Liver (tissue), 9 donors: ENCODE results near the gene FOXO1. TPM values are rescaled to one million over a fixed set of nuclear protein-coding genes. Genes with fewer than 3 reads are reported as not detected.
A peak's percentile ranks its signal among the peaks of the same experiment; 100 is the strongest.

Source experiments
- DNase-seq: peaks from one replicate; pipeline ENCODE4 v3.0.0-alpha.2; 2017; ENCODE audit warnings: low spot score
- H3K27ac ChIP-seq, 2 donors: one replicate each; pipeline ENCODE4 v1.7.0; 2013; ENCODE audit warnings: inconsistent platforms in 2 of 2, low read length in 2 of 2, control low read depth in 1 of 2, low read depth in 1 of 2, mild to moderate bottlenecking in 1 of 2
- H3K27me3 ChIP-seq, 4 donors: one replicate each; pipeline versions ENCODE4 v1.6.1 to v1.7.0; 2013; ENCODE audit warnings: low read length in 3 of 4, inconsistent platforms in 1 of 4, mild to moderate bottlenecking in 1 of 4, moderate library complexity in 1 of 4; ENCODE audit not compliant: control insufficient read depth in 4 of 4, insufficient read depth in 4 of 4
- H3K36me3 ChIP-seq, 4 donors: one replicate each; pipeline versions ENCODE4 v1.6.1 to v1.7.0; 2013; ENCODE audit warnings: low read length in 3 of 4, mild to moderate bottlenecking in 3 of 4, low read depth in 1 of 4, moderate library complexity in 1 of 4; ENCODE audit not compliant: control insufficient read depth in 4 of 4, insufficient read depth in 3 of 4
- H3K4me1 ChIP-seq, 4 donors: one replicate each; pipeline versions ENCODE4 v1.6.1 to v1.7.0; 2013; ENCODE audit warnings: low read length in 3 of 4, mild to moderate bottlenecking in 3 of 4, moderate library complexity in 1 of 4; ENCODE audit not compliant: control insufficient read depth in 4 of 4, insufficient read depth in 4 of 4
- H3K4me3 ChIP-seq, 3 donors: one replicate each; pipeline versions ENCODE4 v1.6.1 to v1.7.0; 2013; ENCODE audit warnings: low read length in 3 of 3, control low read depth in 1 of 3, low read depth in 1 of 3, mild to moderate bottlenecking in 1 of 3
- H3K9ac ChIP-seq, 2 donors: one replicate each; pipeline ENCODE4 v1.7.0; 2013; ENCODE audit warnings: low read length in 2 of 2, mild to moderate bottlenecking in 2 of 2, moderate library complexity in 2 of 2, control low read depth in 1 of 2, low read depth in 1 of 2
- H3K9me3 ChIP-seq, 4 donors: one replicate each; pipeline versions ENCODE4 v1.6.1 to v1.7.0; 2013; ENCODE audit warnings: low read length in 3 of 4; ENCODE audit not compliant: control insufficient read depth in 4 of 4
- EGR1 ChIP-seq, 2 donors: IDR thresholded peaks; 2 replicates each; pipeline ENCODE4 v1.6.1; 2016 to 2018; ENCODE audit warnings: antibody characterized with exemption in 2 of 2, low read depth in 2 of 2
- FOXA1 ChIP-seq: IDR thresholded peaks from 2 replicates; pipeline ENCODE4 v1.6.1; 2016; ENCODE audit warnings: antibody characterized with exemption
- FOXA2 ChIP-seq: IDR thresholded peaks from 2 replicates; pipeline ENCODE4 v1.6.1; 2016; ENCODE audit warnings: antibody characterized with exemption
- GABPA ChIP-seq, 2 donors: IDR thresholded peaks in 1 of 2; conservative IDR thresholded peaks in 1 of 2; 2 replicates each; pipeline ENCODE4 v1.6.1; 2016; ENCODE audit warnings: antibody characterized with exemption in 2 of 2, mild to moderate bottlenecking in 1 of 2, moderate library complexity in 1 of 2
- HNF4A ChIP-seq, 2 donors: conservative IDR thresholded peaks; 2 replicates each; pipeline ENCODE4 v1.6.1; 2016; ENCODE audit warnings: antibody characterized with exemption in 2 of 2, mild to moderate bottlenecking in 2 of 2
- HNF4G ChIP-seq: IDR thresholded peaks from 2 replicates; pipeline ENCODE4 v1.6.1; 2016; ENCODE audit warnings: antibody characterized with exemption
- JUND ChIP-seq, 2 donors: IDR thresholded peaks; 2 replicates each; pipeline ENCODE4 v1.6.1; 2016; ENCODE audit warnings: antibody characterized with exemption in 2 of 2
- NR2F2 ChIP-seq: IDR thresholded peaks from 2 replicates; pipeline ENCODE4 v1.6.1; 2016; ENCODE audit warnings: antibody characterized with exemption
- RAD21 ChIP-seq, 2 donors: IDR thresholded peaks; 2 replicates each; pipeline ENCODE4 v1.6.1; 2016; ENCODE audit warnings: antibody characterized with exemption in 2 of 2, mild to moderate bottlenecking in 2 of 2
- RXRA ChIP-seq, 2 donors: IDR thresholded peaks; 2 replicates each; pipeline ENCODE4 v1.6.1; 2017 to 2018; ENCODE audit warnings: antibody characterized with exemption in 2 of 2, mild to moderate bottlenecking in 1 of 2
- SP1 ChIP-seq: IDR thresholded peaks from 2 replicates; pipeline ENCODE4 v1.6.1; 2018; ENCODE audit warnings: antibody characterized with exemption, mild to moderate bottlenecking
- TAF1 ChIP-seq: conservative IDR thresholded peaks from 2 replicates; pipeline ENCODE4 v1.6.1; 2016; ENCODE audit warnings: antibody characterized with exemption, mild to moderate bottlenecking
- YY1 ChIP-seq: IDR thresholded peaks from 2 replicates; pipeline ENCODE4 v1.6.1; 2016; ENCODE audit warnings: antibody characterized with exemption, mild to moderate bottlenecking
- WGBS: extraction: QIAGEN DNeasy Blood & Tissue Kit; methylation state at CpG from one replicate; pipeline ENCODE4 v1.1.7; 2013; 5-methylcytosine and 5-hydroxymethylcytosine counted together
- polyA plus RNA-seq, 2 donors: library from polyadenylated mRNA; stranded (reverse) in 1 of 2; unstranded in 1 of 2; fragments of 200-250 nt in 1 of 2; fragments of >200 nt in 1 of 2; fragmentation: Nextera tagmentation in 1 of 2; extraction: Ambion mirVana in 1 of 2; gene quantifications; one replicate each; pipeline versions ENCODE4 v1.2.1 to v1.2.3, GENCODE V29; 2013 to 2015
- total RNA-seq, 2 donors: library from RNA; depleted of rRNA; stranded (reverse); fragments of >200 nt; gene quantifications; one replicate each; pipeline ENCODE4 v1.2.3, GENCODE V29; 2014
- TF ChIP-seq, protein P1 (sequence below): IDR thresholded peaks from 2 replicates; pipeline ENCODE4 v1.6.1; 2016; ENCODE audit warnings: antibody characterized with exemption
- TF ChIP-seq, protein P2 (sequence below): IDR thresholded peaks from 2 replicates; pipeline ENCODE4 v1.6.1; 2016; ENCODE audit warnings: antibody characterized with exemption, mild to moderate bottlenecking
- TF ChIP-seq, protein P3 (sequence below): IDR thresholded peaks from 2 replicates; pipeline ENCODE4 v1.6.1; 2016; ENCODE audit warnings: antibody characterized with exemption
- TF ChIP-seq, protein P4 (sequence below): fragments of 150-350 bp; IDR thresholded peaks from 2 replicates; pipeline ENCODE4 v1.5.1; 2017; ENCODE audit warnings: improper control_type of control experiment, low read depth, low read length; ENCODE audit not compliant: missing input control
- TF ChIP-seq, protein P5 (sequence below): IDR thresholded peaks from 2 replicates; pipeline ENCODE4 v1.6.1; 2016; ENCODE audit warnings: antibody characterized with exemption
- donor health status: healthy.
- donor health status: healthy.
- donor health status: healthy.
- donor health status: healthy.
- donor health status: healthy.

FOXO1 gene
- total and polyA plus RNA-seq, 4 donors: 5.4 to 23.6 (median 8.6) TPM

DNA sequence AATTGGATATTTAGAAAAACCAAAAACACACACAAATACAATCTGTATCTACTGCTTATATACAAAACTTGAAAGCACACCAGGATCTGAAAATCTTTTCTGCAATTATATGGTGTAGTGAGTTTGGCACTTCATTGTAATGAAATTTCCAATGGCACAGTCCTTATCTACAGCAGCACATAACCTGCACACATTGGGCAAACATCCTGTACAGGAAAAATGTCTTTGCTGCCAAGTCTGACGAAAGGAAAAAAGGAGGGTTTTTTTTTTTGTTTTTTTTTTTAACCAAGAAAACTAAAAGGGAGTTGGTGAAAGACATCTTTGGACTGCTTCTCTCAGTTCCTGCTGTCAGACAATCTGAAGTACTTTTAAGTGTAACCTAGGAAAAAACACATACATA is 107.8 kb downstream of the FOXO1 start:
- H3K9me3 ChIP-seq: no peaks in the 10 kb centered on the region
- H3K27me3 ChIP-seq: no peaks in the 10 kb centered on the region
- TF ChIP-seq SP1 (peak; percentile 61), FOXA1 (no peak), NR2F2 (no peak), JUND (IDR thresholded peaks at IDR 0.05) (peak; percentile 18 to 45), RXRA (IDR thresholded peaks at IDR 0.05) (peak; percentile 53 to 64), YY1 (peak; percentile 73), FOXA2 (peak; percentile 31), EGR1 (IDR thresholded peaks at IDR 0.05; ENCODE audit: low read depth in 2 of 2) (peak; percentile 39 to 77), HNF4G (no peak), GABPA (IDR thresholded peaks at IDR 0.05 in 1 of 2, conservative IDR thresholded peaks at IDR 0.05 in 1 of 2) (peak; percentile 13 to 38), RAD21 (IDR thresholded peaks at IDR 0.05) (peak; percentile 47 to 60), HNF4A (conservative IDR thresholded peaks at IDR 0.05) (peak in 1 of 2 donors; percentile 58), TAF1 (no peak)
- TF ChIP-seq, protein P1, sequence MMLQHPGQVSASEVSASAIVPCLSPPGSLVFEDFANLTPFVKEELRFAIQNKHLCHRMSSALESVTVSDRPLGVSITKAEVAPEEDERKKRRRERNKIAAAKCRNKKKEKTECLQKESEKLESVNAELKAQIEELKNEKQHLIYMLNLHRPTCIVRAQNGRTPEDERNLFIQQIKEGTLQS: no peak
- TF ChIP-seq, protein P2, sequence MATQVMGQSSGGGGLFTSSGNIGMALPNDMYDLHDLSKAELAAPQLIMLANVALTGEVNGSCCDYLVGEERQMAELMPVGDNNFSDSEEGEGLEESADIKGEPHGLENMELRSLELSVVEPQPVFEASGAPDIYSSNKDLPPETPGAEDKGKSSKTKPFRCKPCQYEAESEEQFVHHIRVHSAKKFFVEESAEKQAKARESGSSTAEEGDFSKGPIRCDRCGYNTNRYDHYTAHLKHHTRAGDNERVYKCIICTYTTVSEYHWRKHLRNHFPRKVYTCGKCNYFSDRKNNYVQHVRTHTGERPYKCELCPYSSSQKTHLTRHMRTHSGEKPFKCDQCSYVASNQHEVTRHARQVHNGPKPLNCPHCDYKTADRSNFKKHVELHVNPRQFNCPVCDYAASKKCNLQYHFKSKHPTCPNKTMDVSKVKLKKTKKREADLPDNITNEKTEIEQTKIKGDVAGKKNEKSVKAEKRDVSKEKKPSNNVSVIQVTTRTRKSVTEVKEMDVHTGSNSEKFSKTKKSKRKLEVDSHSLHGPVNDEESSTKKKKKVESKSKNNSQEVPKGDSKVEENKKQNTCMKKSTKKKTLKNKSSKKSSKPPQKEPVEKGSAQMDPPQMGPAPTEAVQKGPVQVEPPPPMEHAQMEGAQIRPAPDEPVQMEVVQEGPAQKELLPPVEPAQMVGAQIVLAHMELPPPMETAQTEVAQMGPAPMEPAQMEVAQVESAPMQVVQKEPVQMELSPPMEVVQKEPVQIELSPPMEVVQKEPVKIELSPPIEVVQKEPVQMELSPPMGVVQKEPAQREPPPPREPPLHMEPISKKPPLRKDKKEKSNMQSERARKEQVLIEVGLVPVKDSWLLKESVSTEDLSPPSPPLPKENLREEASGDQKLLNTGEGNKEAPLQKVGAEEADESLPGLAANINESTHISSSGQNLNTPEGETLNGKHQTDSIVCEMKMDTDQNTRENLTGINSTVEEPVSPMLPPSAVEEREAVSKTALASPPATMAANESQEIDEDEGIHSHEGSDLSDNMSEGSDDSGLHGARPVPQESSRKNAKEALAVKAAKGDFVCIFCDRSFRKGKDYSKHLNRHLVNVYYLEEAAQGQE: peak; percentile 23
- TF ChIP-seq, protein P3, sequence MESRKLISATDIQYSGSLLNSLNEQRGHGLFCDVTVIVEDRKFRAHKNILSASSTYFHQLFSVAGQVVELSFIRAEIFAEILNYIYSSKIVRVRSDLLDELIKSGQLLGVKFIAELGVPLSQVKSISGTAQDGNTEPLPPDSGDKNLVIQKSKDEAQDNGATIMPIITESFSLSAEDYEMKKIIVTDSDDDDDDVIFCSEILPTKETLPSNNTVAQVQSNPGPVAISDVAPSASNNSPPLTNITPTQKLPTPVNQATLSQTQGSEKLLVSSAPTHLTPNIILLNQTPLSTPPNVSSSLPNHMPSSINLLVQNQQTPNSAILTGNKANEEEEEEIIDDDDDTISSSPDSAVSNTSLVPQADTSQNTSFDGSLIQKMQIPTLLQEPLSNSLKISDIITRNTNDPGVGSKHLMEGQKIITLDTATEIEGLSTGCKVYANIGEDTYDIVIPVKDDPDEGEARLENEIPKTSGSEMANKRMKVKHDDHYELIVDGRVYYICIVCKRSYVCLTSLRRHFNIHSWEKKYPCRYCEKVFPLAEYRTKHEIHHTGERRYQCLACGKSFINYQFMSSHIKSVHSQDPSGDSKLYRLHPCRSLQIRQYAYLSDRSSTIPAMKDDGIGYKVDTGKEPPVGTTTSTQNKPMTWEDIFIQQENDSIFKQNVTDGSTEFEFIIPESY: peak; percentile 67
- TF ChIP-seq, protein P4, sequence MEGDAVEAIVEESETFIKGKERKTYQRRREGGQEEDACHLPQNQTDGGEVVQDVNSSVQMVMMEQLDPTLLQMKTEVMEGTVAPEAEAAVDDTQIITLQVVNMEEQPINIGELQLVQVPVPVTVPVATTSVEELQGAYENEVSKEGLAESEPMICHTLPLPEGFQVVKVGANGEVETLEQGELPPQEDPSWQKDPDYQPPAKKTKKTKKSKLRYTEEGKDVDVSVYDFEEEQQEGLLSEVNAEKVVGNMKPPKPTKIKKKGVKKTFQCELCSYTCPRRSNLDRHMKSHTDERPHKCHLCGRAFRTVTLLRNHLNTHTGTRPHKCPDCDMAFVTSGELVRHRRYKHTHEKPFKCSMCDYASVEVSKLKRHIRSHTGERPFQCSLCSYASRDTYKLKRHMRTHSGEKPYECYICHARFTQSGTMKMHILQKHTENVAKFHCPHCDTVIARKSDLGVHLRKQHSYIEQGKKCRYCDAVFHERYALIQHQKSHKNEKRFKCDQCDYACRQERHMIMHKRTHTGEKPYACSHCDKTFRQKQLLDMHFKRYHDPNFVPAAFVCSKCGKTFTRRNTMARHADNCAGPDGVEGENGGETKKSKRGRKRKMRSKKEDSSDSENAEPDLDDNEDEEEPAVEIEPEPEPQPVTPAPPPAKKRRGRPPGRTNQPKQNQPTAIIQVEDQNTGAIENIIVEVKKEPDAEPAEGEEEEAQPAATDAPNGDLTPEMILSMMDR: no peak
- TF ChIP-seq, protein P5, sequence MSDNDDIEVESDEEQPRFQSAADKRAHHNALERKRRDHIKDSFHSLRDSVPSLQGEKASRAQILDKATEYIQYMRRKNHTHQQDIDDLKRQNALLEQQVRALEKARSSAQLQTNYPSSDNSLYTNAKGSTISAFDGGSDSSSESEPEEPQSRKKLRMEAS: no peak
- WGBS: 21% methylated on average over 1 of the region's 1 CpG
- H3K36me3 ChIP-seq: peaks cover 0 to 11% (median 7%) of the 10 kb centered on the region in 4 donors
- H3K9ac ChIP-seq: no peak overlapping the region
- H3K4me1 ChIP-seq: peaks cover 8 to 27% (median 14%) of the 10 kb centered on the region in 4 donors
- no peak overlapping the region for H3K27ac ChIP-seq
- no peak for DNase-seq
- no peak overlapping the region for H3K4me3 ChIP-seq
